HL-60/S4 treated with phorbol 12-myristate 13-acetate at 8.2 ng/mL for 4 days and 3 days (cell line): ENCODE data around the gene ATF1.
"Not testable (repeated sequence)": the region's sequence is repeated elsewhere in the genome, so short reads cannot be mapped to it uniquely, and the experiment has no call there.

Experiments
- in situ Hi-C: fragments of 300-500 bp; cut with MboI; formaldehyde crosslinking; loops from 2 replicates; pipeline ENCODE4 v1.15.0; 2022; ENCODE audit warnings: low sequenced_read_pairs

The ATF1 gene

DNA sequence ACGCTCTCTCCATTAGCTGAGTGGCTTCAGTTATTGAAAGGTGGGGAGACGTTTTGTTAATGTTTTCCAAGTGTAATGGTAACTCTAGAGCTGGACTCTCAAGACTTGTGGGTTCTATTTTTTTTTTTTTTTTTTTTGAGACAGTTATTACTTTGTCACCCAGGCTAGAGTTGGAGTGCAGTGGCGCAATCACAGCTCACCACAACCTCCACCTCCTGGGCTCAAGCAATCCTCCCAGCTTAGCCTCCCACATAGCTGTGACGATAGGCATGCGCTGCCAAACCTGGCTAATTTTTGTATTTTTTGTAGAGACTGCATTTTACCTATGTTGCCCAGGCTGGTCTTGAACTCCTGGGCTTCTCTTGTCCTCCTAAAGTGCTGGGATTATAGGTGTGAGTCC is 26.2 kb downstream of the ATF1 start:
- in situ Hi-C loops: no loop called here

DNA sequence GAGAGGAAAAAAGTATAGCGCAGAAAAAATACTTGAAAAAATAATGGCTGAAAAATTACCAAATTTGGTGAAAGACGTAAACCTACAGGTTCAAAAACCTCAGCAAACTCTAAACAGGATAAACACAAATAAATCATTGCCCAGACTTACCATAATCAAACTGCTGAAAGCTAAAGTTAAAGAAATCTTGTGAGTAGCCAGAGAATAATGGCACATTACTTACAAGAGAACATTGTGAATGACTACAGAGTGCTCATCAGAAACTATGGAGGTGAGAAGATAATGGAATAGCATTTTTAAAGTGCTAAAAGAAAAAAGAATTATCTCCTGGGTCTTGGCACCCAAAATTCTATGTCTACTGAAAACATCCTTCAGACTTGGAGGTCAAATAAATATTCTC is 36.0 kb downstream of the ATF1 start:
- in situ Hi-C loops: no loop called here

DNA sequence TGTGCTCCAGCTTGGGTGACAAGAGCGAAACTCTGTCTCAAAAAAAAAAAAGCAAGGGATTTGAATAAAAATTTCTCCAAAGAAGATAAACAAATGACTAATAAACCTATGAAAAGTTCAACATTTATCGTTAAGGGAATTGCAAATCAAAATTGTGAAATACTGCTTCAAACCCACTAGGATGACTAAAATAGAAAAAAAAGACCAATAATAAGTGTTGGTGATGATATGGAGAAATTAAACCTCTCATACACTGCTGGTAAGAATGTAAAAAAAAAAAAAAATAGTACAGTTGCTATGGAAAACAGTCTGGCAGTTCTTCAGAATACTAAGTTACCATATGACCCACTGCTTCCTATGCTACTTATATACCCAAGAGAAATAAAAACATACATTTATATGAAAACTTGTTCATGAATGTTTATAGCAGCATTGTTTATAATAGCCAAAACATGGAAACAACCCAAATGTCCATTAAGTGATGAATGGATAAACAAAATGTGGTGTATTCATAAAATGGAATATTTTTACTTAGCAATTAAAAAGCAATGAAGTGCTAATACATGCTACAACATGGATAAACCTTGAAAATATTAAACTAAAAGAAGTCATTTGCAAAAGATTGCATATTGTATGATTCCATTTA is 39.5 kb downstream of the ATF1 start:
- in situ Hi-C loops: no loop called here

DNA sequence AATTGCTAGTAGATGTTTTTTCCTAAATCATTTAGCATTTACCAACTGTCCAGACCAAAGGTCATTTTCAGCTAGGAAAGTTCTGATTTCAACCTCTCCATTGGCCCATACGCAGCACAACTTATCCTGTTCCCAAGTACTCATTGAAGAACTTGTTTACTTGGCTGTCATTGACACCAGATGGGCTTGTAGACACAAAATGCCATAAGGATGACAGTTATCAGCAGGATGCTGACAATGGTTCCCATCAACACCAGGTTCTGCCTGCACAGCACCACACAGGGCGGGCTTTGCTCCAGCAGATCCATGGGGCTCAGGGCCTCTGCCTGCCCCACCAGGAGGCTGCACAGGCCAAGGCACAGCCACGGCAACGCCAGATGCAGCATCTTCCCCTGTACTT is 42.3 kb downstream of the ATF1 start:
- in situ Hi-C loops: no loop called here

DNA sequence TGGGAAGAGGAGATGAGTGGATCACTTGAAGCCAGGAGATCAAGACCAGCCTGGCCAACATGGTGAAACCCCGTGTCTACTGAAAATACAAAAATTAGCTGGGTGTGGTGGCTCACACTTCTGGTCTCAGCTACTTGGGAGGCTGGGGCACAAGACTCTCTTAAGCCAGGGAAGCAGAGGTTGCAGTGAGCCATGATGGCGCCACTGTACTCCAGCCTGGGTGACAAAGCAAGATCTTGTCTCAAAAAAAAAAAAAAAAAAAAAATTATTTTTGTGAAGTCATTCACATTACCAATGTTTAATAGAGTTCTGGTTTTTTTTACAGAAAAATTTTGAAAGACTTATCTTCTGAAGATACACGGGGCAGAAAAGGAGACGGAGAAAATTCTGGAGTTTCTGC is 45.2 kb downstream of the ATF1 start:
- in situ Hi-C loops: not testable (repeated sequence)

DNA sequence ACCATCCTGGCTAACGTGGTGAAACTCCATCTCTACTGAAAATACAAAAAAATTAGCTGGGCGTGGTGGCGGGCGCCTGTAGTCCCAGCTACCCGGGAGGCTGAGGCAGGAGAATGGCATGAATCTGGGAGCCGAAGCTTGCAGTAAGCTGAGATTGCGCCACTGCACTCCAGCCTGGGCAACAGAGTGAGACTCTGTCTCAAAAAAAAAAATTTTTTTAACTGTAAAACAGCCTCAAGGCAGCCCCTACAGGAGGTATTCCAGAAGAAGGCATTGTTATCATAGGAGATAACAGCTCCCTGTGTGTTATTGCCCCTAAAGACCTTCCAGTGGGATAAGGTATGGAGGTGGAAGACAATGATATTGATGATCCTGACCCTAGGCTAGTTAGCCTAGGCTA is 51.0 kb downstream of the ATF1 start:
- in situ Hi-C loops: not testable (repeated sequence)

DNA sequence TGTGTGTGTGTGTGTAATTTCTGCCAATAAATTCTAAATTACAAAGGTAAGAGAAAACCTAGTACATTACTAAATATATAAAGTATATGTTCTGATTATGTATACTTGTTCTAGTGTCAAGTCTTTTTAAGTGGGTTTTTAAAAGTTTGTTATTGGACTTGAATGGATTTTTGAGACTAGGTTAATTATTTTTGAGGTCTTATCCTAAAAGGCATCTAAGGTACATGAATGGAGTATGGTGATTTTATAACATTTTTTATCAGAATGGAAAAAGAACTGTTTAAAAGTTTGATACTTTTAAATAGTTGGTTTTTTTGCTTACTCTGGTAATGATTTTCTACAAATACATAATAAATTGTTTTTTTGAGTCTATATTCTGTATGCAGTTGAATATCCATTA is 56.3 kb downstream of the ATF1 start:
- in situ Hi-C loops: no loop called here

DNA sequence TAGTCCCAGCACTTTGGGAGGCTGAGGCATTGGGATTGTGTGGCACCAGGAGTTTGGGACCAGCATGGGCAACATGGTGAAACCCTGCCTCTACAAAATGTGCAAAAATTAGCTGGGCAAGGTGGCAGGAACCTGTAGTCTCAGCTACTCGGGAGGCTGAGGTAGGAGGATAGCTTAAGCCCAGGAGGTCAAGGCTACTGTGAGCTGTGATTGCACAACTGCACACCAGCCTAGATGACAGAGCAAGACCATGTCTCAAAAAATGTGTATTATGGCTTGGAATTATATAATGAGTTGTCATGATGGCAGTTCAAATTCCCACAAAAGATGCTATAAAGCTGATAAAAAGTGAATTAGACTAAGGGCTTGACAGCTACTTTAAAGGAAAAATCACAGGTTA is 58.2 kb downstream of the ATF1 start:
- in situ Hi-C loops: no loop called here

DNA sequence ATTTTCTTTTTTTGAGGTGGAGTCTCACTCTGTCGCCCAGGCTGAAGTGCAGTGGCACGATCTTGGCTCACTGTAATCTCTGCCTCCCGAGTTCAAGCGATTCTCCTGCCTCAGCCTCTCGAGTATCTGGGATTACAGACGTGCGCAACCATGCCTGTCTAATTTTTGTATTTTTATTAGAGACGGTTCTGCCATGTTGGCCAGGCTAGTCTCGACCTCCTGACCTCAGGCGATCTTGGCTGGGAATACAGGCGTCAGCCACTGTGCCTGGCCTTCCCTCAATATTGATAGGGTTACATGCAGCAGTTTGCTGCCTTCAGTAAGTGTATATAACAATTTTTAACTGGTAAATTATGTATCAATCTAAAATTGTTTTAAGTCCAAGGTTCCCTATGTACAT is 59.8 kb downstream of the ATF1 start:
- in situ Hi-C loops: not testable (repeated sequence)

DNA sequence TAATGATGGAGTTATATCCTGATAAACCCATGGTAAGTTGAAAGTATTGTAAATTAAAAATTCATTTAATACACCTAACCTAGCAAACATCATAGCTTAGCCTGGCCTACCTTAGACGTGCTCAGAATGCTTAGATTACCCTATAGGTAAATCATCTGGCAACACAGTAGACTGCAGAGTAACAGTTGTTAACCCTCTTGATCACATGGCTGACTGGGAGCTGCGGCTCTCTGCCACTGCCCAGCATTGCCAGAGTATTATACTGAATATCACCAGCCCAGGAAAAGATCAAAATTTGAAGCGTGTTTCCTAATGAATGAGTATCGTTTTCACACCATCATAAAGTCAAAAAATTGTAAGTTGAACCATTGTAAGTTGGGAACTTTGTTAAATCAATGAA is 61.0 kb downstream of the ATF1 start:
- in situ Hi-C loops: no loop called here

DNA sequence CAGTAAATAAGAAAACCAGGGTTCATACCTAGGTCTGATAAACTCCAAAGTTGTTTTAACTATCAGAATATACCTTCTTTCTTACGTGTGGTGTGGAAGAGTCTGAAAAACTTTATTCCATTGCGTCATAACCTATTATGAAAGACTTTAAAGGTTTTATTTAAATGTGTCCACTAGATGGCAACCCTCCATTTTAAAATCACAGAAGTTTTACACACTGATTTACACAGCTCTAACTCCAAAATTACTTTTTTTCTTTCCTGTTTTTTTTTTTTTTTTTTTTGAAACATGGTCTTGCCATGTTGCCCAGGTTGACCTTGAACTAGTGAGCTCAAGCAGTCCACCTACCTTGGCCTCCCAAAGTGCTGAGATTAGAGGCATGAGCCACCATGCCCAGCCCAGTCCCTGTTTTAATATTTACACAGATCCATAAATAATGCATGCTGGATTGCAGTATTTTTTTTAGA is 61.5 kb downstream of the ATF1 start:
- in situ Hi-C loops: no loop called here

DNA sequence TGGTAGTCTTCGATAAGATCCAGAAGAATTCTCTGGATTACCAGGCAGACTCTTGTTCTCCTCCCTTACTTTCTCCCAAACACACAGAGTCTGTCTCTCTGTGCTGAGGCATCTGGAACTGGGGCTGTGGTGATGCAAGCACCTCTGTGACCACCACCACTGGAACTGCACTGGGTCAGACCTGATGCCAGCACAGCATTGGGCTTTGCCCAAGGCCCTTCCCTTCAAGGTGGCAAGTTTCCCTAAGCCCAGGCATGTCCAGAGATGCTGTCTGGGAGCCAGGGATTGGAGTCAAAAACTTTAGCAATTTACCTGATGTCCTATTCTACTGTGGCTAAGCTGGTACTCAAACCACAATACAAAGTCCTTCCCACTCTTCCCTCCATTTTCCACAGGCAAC is 64.2 kb downstream of the ATF1 start:
- in situ Hi-C loops: no loop called here

DNA sequence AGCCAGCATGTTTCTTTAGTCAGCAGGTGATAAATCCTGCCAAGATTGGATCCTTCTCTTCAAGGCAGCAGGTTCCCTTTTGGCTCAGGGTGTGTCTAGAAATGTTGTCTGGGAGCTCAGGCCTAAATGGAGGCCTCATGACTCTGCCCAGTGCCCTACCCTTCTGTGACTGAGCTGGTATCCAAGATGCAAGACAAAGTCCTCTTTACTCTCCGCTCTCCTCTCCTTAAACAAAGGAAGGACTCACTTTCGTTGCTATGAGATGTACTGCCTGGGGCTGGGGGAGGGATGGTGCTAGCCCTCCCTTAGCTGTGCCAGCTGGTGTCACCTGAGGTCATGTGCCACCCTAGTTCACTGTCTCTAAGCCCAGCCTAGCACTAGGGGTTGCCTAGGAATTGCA is 65.0 kb downstream of the ATF1 start:
- in situ Hi-C loops: no loop called here

DNA sequence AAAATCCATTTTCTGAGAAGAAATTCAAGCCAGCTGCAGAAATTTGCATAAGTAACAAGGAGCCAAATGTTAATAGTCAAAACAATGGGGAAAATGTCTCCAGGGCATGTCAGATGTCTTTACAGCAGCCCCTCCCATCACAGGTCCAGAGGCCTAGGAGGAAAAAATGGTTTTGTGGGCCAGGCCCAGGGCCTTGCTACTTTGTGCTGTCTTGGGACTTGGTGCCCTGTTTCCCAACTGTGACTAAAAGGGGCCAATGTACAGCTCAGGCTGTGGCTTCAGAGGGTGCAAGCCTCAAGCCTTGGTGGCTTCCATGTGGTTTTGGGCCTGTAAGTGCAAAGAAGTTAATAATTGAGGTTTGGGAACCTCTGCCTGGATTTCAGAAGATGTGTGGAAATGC is 69.9 kb downstream of the ATF1 start:
- in situ Hi-C loops: not testable (repeated sequence)

DNA sequence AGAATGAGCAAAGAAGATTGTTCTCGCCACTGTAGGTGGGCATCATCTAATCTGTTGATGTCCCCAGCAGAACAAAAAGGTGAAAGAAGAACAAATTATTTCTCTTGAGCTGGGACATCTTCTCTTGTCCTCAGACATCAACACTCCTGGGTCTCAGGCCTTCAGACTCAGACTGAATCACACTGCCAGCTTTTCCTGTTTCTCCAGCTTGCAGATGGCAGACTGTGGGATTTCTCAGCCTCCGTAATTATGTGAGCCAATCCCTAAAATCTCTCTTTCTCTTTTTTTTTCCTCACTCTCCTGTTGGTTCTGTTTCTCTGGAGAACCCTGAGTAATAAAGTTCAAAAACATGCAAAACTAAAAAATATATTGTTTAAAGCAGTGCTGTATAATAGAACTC is 75.1 kb downstream of the ATF1 start:
- in situ Hi-C loops: no loop called here

DNA sequence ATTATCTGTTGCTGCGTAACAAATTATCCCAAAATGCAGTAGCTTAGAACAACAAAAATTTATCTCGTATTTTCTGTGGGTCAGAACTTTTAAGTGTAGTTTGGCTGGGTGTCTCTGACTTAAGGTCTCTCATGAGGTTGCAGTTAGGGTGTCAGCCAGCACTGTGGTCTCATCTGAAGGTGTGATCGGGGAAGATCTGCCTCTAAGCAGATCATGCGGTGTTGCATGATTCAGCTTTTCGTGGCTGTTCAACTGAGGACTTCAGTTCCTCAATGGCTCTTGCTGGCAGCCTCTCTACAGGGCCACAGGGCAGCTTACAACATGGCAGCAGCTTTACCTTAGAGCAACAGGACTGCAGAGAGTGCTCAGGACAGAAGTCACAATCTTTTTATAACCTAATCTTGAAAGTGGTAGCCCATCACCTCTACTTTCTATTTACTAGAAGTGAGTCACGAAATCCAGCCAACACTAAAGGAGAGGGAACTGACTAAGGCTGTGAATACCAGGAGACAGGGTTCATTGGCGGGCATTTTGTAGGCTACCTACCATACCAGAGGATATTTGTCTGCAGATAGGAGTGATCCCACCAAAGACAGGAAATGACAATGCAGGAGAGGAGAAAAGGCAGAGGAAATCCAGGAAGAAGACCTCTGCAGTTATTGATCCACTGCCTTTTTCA is 77.0 kb downstream of the ATF1 start:
- in situ Hi-C loops: no loop called here

DNA sequence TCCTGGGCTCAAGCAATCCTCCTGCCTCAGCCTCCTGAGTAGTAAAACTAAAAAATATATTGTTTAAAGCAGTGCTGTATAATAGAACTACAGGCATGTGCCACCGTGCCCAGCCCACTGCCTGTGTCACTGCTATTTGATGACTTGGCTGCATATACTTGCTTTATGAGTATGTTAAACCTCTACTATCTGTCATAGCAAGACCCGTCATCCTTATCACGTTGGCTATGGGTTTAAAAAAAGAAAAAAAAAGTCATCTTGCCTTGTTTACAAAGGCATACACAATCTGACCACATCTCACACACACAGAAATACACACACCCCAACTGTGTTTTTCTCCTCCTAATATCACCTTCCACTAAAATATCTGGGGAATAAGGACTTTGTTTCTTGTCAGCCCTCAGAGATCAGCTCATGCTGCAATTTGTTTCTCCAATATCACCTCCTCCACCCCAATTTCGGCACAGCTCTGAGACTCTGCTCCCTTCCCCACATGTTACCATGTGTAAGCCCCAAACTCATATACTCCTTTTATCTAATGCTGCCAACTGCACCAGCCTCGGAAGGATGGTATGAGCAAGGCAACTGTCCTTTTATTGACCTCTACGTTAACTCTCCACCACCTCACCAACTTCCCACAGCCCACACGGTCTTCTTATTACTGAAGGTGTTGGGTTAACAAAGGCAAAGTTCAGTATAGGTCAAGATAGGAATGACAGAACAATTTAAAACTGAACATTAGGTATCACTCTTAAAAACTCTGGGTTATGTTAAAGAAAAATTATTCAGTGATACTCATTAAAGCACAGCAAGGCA is 78.0 kb downstream of the ATF1 start:
- in situ Hi-C loops: no loop called here

DNA sequence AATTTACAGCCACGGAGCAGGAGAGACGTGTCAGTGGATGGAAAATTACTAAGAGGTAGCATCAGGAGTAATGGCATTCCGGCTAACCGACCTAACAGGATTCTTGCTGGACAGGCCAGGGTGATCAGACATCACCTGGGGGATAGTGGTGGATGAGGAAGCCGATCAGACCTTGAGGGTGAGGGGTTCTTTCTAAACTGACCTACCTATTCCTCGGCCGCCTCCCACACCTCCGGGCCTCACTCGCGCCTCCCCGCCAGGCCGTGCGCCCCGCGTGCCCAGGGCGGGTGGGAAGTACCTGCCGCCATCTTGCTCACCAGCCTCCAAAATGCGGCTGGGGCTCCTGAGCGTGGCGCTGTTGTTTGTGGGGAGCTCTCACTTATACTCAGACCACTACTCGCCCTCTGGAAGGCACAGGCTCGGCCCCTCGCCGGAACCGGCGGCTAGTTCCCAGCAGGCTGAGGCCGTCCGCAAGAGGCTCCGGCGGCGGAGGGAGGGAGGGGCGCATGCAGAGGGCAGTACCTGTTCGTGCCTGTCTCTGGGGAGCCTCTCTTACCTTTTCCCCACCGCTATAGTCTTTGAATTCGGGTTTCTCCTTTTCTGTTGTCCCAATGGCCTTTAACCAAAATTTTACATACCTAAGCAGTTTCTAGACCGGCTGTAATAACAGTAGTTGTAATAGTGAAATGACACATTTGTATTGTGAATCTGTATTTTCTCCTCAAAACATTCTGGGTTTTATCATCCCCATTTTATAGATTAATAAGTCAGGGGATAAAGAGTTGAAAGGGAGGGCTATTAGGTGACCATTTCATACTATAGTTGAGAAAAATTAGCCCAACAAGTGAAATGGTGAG is 79.0 kb downstream of the ATF1 start, which contains the start of gene TMPRSS12:
TMPRSS12 (plus strand) TSS at position 290 of the 857 bp plus-strand sequence; CDS start at position 329, 39 bp downstream.
- in situ Hi-C loops: no loop called here

DNA sequence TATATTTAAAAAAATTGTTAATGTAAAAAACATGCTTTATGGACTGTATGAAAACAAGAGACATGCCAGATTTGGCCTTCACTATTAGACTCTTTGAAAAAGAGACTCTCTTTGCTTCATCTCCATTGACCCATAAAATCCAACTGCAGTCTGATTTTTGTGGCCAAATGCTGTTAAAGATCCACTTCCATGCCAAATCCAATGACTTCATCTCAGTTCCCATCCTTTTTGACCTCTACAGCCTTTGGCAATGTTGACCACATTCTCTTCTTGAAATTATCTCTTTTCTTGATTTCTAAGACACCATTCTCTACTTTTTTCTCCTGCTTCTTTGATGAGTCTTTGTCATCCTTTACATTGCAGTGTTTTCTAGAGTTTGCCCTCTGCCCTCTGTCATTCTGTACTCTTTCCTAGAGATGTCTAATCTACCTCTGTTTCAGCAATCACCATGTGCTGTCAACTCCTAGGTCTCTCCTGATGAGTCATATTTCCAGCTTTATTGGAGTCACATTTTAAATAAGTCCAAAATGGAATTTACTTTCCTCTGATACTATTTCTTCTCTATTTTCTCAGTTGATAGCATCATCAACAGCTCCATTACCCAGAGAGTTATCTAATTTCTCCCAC is 81.2 kb downstream of the ATF1 start:
- in situ Hi-C loops: no loop called here

DNA sequence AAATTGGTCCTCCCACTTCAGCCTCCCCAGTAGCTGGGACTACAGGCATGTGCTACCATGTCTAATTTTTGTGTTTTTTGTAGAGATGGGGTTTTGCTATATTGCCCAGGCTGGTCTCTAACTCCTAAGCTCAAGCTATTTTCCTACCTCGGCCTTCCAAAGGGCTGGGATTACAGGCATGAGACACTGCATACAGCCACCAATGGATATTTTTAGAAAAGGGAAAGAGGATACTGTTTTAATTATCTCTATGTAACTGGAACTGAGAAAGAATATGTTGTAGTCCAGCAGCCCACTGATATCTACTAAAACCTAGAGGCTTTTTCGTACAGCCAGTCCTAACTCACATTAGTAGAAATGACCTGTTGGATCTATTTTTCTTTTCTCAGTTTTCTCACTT is 85.1 kb downstream of the ATF1 start:
- in situ Hi-C loops: no loop called here
